Endothelial cell of umbilical vein (primary cell): ENCODE measurements around the gene NODAL. TPM values are rescaled to one million over a fixed set of nuclear protein-coding genes. Genes with fewer than 3 reads are reported as not detected.

Experiments
- BruUV-seq: library from RNA; stranded (reverse); fragments of 400-500 nt; replicated peaks from 2 replicates; lab custom pipeline; 2021; lab: Mats Ljungman, UMichigan
- CTCF ChIA-PET: fragments of 300-600, 350-600 bp; sonication (Branson Sonifier 250); formaldehyde crosslinking; loops from one replicate; lab custom pipeline; 2021; ENCODE audit warnings: antibody characterized with exemption, inconsistent platforms; lab: Charles Lee
- POLR2A ChIA-PET: fragments of 300-600, 350-600 bp; sonication (Branson Sonifier 250); formaldehyde crosslinking; loops from one replicate; lab custom pipeline; 2021; ENCODE audit warnings: antibody characterized with exemption, inconsistent platforms; lab: Charles Lee
- DNase-seq: peaks from one replicate; pipeline ENCODE4 v3.0.0-alpha.2; 2011; ENCODE audit warnings: low read depth, low spot score
- FAIRE-seq: peaks from 2 replicates; lab custom pipeline; 2011; peaks lifted over from hg19 to GRCh38; lab: Jason Lieb, UNC
- H2AFZ ChIP-seq: 2 replicates; pipeline ENCODE4 v1.6.0; 2012; ENCODE audit warnings: low read depth, low read length, control low read depth, inconsistent platforms
- H3K27ac ChIP-seq: 2 replicates; pipeline ENCODE4 v1.5.1; 2011; ENCODE audit warnings: low read depth, mild to moderate bottlenecking, control low read depth, low read length, moderate library complexity; ENCODE audit not compliant: insufficient read depth
- H3K27me3 ChIP-seq, 2 experiments: 2 replicates each; pipeline versions ENCODE4 v1.6.0 to v1.6.1; 2011; ENCODE audit warnings: low read length in 2 of 2, mixed read lengths in 1 of 2; ENCODE audit not compliant: control insufficient read depth in 2 of 2, insufficient read depth in 2 of 2
- H3K36me3 ChIP-seq, 2 experiments: 2 replicates in 1 of 2; 3 replicates in 1 of 2; pipeline ENCODE4 v1.5.1; 2011; ENCODE audit warnings: low read length in 2 of 2, mild to moderate bottlenecking in 1 of 2, moderate library complexity in 1 of 2; ENCODE audit not compliant: control insufficient read depth in 2 of 2, insufficient read depth in 2 of 2; ENCODE audit errors: extremely low read depth in 1 of 2
- H3K4me1 ChIP-seq: 3 replicates; pipeline ENCODE4 v1.5.1; 2011; ENCODE audit warnings: mild to moderate bottlenecking, low read length; ENCODE audit not compliant: control insufficient read depth, insufficient read depth; ENCODE audit errors: extremely low read depth
- H3K4me2 ChIP-seq: 2 replicates; pipeline ENCODE4 v1.6.1; 2011; ENCODE audit warnings: low read length, control low read depth, mixed read lengths; ENCODE audit not compliant: insufficient read depth
- H3K4me3 ChIP-seq, 3 experiments: fragments of 200-600 bp in 1 of 3; sonication (generic), shearing (Covaris generic) in 1 of 3; replicated peaks in 1 of 3; 2 replicates each; pipeline ENCODE4 v1.5.1; 2011 to 2016; ENCODE audit warnings: control low read depth in 3 of 3, low read length in 3 of 3, mild to moderate bottlenecking in 2 of 3, inconsistent platforms in 1 of 3, low read depth in 1 of 3, moderate library complexity in 1 of 3; ENCODE audit not compliant: insufficient read depth in 1 of 3
- H3K79me2 ChIP-seq: 2 replicates; pipeline ENCODE4 v1.6.0; 2012; ENCODE audit warnings: low read length, inconsistent platforms; ENCODE audit not compliant: control insufficient read depth, insufficient read depth
- H3K9ac ChIP-seq: replicated peaks from 2 replicates; pipeline ENCODE3; 2011; ENCODE audit warnings: low read length, control low read depth; ENCODE audit not compliant: insufficient read depth; ENCODE audit errors: extremely low read depth
- H3K9me1 ChIP-seq: replicated peaks from 3 replicates; pipeline ENCODE4 v1.6.0; 2011; ENCODE audit warnings: mild to moderate bottlenecking, low read length; ENCODE audit not compliant: control insufficient read depth, insufficient read depth; ENCODE audit errors: extremely low read depth
- H3K9me3 ChIP-seq: replicated peaks from 2 replicates; pipeline ENCODE4 v1.5.1; 2012; ENCODE audit warnings: low read length, inconsistent platforms; ENCODE audit not compliant: control insufficient read depth, insufficient read depth
- H4K20me1 ChIP-seq: replicated peaks from 2 replicates; pipeline ENCODE3; 2011; ENCODE audit warnings: mild to moderate bottlenecking, low read length; ENCODE audit not compliant: control insufficient read depth, insufficient read depth; ENCODE audit errors: extremely low read depth
- EZH2 ChIP-seq: IDR thresholded peaks from 2 replicates; pipeline ENCODE4 v1.6.1; 2012; ENCODE audit warnings: borderline replicate concordance, low read depth, mild to moderate bottlenecking, moderate library complexity, low read length, inconsistent platforms; ENCODE audit not compliant: severe bottlenecking
- FOS ChIP-seq: IDR thresholded peaks from 2 replicates; pipeline ENCODE4 v1.6.1; 2011; ENCODE audit warnings: mild to moderate bottlenecking, low read length, moderate library complexity, borderline replicate concordance; ENCODE audit not compliant: insufficient read depth
- GATA2 ChIP-seq: IDR thresholded peaks from 2 replicates; pipeline ENCODE4 v1.7.0; 2011; ENCODE audit warnings: low read depth, mild to moderate bottlenecking, moderate library complexity, mixed read lengths, low read length; ENCODE audit not compliant: insufficient read length, insufficient read depth
- JUN ChIP-seq: IDR thresholded peaks from 2 replicates; pipeline ENCODE4 v1.6.1; 2011; ENCODE audit warnings: borderline replicate concordance, low read depth; ENCODE audit not compliant: insufficient read length, insufficient read depth
- MYC ChIP-seq: IDR thresholded peaks from one replicate; pipeline ENCODE4 v1.6.1; 2011; ENCODE audit warnings: mild to moderate bottlenecking, low read depth, low read length
- POLR2A ChIP-seq: IDR thresholded peaks from 2 replicates; pipeline ENCODE4 v1.6.1; 2012; ENCODE audit warnings: low read depth, mild to moderate bottlenecking, control low read depth, low read length
- POLR2AphosphoS5 ChIP-seq: IDR thresholded peaks from 2 replicates; pipeline ENCODE4 v1.6.1; 2012; ENCODE audit warnings: low read depth, mild to moderate bottlenecking, control low read depth, low read length, moderate library complexity; ENCODE audit not compliant: insufficient read depth
- dilution Hi-C: fragments of 300-500 bp; cut with MboI; formaldehyde crosslinking; loops from one replicate; pipeline ENCODE4 v1.15.0; 2019; ENCODE audit warnings: low sequenced_read_pairs; ENCODE audit not compliant: extremely low pct_ligation_motif_present
- intact Hi-C: fragments of 100-400 bp; cut with micrococcal nuclease; formaldehyde crosslinking; loops from one replicate; pipeline ENCODE4 v1.10.0; 2022
- polyA plus RNA-seq, 4 experiments: library from polyadenylated mRNA; depleted of rRNA in 3 of 4; stranded (reverse) in 3 of 4; unstranded in 1 of 4; fragments of >200 nt; gene quantifications; 2 replicates each; pipeline versions ENCODE4 v1.2.1 to v1.2.3, GENCODE V29; 2011 to 2012; ENCODE audit warnings: missing spikeins in 1 of 4
- total RNA-seq: library from RNA; stranded (reverse); gene quantifications from 2 replicates; pipeline ENCODE4 v1.2.3, GENCODE V29; 2021
- TF ChIP-seq, protein P1 (sequence below), 2 donors: IDR thresholded peaks; 1 replicate in 1 of 2; 2 replicates in 1 of 2; pipeline ENCODE4 v1.5.1; 2011; ENCODE audit warnings: low read length in 2 of 2, mild to moderate bottlenecking in 2 of 2, moderate library complexity in 2 of 2, control low read depth in 1 of 2, inconsistent platforms in 1 of 2, low read depth in 1 of 2; ENCODE audit not compliant: insufficient read depth in 1 of 2; ENCODE audit errors: extremely low read depth in 1 of 2
- TF ChIP-seq, protein P2 (sequence below): IDR thresholded peaks from 2 replicates; pipeline ENCODE4 v1.6.1; 2011; ENCODE audit not compliant: insufficient read depth, insufficient read length

Gene NODAL
- total and polyA plus RNA-seq, 2 donors (not counting 3 experiments of a cell fraction or from before 2014, with no cell fraction given), result not detected

- no peak for TF ChIP-seq POLR2AphosphoS5
- TF ChIP-seq GATA2, result no peak
- no peak for TF ChIP-seq MYC
- TF ChIP-seq, protein P1, sequence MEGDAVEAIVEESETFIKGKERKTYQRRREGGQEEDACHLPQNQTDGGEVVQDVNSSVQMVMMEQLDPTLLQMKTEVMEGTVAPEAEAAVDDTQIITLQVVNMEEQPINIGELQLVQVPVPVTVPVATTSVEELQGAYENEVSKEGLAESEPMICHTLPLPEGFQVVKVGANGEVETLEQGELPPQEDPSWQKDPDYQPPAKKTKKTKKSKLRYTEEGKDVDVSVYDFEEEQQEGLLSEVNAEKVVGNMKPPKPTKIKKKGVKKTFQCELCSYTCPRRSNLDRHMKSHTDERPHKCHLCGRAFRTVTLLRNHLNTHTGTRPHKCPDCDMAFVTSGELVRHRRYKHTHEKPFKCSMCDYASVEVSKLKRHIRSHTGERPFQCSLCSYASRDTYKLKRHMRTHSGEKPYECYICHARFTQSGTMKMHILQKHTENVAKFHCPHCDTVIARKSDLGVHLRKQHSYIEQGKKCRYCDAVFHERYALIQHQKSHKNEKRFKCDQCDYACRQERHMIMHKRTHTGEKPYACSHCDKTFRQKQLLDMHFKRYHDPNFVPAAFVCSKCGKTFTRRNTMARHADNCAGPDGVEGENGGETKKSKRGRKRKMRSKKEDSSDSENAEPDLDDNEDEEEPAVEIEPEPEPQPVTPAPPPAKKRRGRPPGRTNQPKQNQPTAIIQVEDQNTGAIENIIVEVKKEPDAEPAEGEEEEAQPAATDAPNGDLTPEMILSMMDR (IDR thresholded peaks at IDR 0.05; ENCODE audit: extremely low read depth in 1 of 2, insufficient read depth in 1 of 2, low read depth in 1 of 2, low read length in 2 of 2), result no peak
- TF ChIP-seq EZH2, result no peak
- TF ChIP-seq, protein P2, sequence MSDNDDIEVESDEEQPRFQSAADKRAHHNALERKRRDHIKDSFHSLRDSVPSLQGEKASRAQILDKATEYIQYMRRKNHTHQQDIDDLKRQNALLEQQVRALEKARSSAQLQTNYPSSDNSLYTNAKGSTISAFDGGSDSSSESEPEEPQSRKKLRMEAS, result no peak
- TF ChIP-seq POLR2A, result no peak
- TF ChIP-seq JUN, result no peak
- no peak for TF ChIP-seq FOS
- DNase-seq, result no peak
- no TSS peak for BruUV-seq
Observed at GRCh38 chr10:70445718-70446657, 4.5 kb upstream of the NODAL start.

More at GRCh38 chr10:70445718-70446657, 4.5 kb upstream of the NODAL start:
- Histone ChIP-seq H2AFZ (no peak overlapping the region), H3K4me3 (no peak overlapping the region), H3K9ac (no peak overlapping the region), H3K27ac (no peak overlapping the region), H3K4me2 (no peak overlapping the region), H3K9me1 (no peaks in the 10 kb centered on the region), H4K20me1 (no peaks in the 10 kb centered on the region), H3K27me3 (peaks cover 20 to 24% of the 10 kb centered on the region in 2 experiments), H3K4me1 (no peaks in the 10 kb centered on the region), H3K36me3 (no peaks in the 10 kb centered on the region), H3K9me3 (no peaks in the 10 kb centered on the region), H3K79me2 (no peaks in the 10 kb centered on the region)
- intact Hi-C loops, result no loop called here
- no peak for FAIRE-seq
- dilution Hi-C loops, result no loop called here
- CTCF ChIA-PET, result interaction anchor here (1.5 to 2.0 kb wide), 4 partner anchors 13 to 224 kb away, joined by 5 to 9 read pairs (median 6); partner anchors contain the start of gene EIF4EBP2
- POLR2A ChIA-PET, result interaction anchor here (0.9 kb wide), 1 partner anchor 41 kb away, joined by 3 read pairs; no protein-coding TSS in a partner anchor
